ENCODE results near the gene ZNF280B.

DNA sequence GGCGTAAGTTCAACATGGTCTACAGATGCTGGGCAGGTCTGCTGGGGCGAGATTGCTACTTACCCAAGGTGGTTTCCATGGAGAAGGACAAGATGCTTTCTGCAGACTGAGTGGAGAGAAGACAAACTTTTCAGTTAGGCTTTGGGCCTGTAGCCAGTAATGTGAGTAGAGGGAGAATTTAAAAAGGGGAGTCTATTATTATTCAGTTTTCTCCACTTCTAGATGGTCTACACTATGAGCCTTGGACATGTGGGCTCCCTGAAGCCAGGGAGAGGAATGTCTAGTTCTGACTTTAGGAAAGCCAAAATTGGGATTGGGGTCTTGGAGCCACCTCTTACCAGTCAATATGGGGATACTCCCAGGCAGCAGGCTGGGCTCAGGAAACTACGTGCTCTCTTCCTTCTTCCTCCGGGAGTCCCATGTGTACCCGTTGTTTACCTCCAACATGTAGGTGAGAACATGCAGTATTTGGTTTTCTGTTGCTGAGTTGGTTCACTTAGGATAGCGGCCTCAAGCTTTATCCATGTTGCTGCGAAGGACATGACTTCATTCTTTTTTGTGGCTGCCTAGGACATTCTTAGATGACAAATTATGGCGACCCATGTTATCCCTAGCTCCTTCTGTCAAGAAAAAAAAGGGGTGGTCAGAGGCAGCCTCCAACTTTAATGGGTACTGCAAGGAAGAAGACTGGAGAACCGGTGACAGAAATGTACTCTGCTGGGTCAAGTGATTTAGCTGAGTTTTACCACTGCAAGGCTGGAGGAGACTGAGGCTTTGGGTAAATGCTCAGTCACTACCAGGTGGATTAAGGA lies 26.3 kb upstream of the ZNF280B start:
- TF ChIP-seq TAF1 (IDR thresholded peaks at IDR 0.05; ENCODE audit: borderline replicate concordance, low read depth, low read length): no peak
- TF ChIP-seq, protein P1, sequence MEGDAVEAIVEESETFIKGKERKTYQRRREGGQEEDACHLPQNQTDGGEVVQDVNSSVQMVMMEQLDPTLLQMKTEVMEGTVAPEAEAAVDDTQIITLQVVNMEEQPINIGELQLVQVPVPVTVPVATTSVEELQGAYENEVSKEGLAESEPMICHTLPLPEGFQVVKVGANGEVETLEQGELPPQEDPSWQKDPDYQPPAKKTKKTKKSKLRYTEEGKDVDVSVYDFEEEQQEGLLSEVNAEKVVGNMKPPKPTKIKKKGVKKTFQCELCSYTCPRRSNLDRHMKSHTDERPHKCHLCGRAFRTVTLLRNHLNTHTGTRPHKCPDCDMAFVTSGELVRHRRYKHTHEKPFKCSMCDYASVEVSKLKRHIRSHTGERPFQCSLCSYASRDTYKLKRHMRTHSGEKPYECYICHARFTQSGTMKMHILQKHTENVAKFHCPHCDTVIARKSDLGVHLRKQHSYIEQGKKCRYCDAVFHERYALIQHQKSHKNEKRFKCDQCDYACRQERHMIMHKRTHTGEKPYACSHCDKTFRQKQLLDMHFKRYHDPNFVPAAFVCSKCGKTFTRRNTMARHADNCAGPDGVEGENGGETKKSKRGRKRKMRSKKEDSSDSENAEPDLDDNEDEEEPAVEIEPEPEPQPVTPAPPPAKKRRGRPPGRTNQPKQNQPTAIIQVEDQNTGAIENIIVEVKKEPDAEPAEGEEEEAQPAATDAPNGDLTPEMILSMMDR (IDR thresholded peaks at IDR 0.05): no peak
- no peak for TF ChIP-seq SIN3A (IDR thresholded peaks at IDR 0.05; ENCODE audit: borderline replicate concordance, low read depth, low read length)
- TF ChIP-seq FOSL2 (IDR thresholded peaks at IDR 0.05; ENCODE audit: borderline replicate concordance, low read depth): no peak
- no peak for TF ChIP-seq CHD2 (IDR thresholded peaks at IDR 0.05; ENCODE audit: low read length, partially characterized antibody)
- no peak for TF ChIP-seq EP300 (IDR thresholded peaks at IDR 0.05; ENCODE audit: borderline replicate concordance in 1 of 2, low read depth in 1 of 2, low read length in 1 of 2)

Measured in SK-N-SH (cell line).